ENCODE results near the gene HNRNPD. TPM values are rescaled to one million over a fixed set of nuclear protein-coding genes. Genes with fewer than 3 reads are reported as not detected.
"Not testable (repeated sequence)": the region's sequence is repeated elsewhere in the genome, so short reads cannot be mapped to it uniquely, and the experiment has no call there.

HNRNPD gene
- total RNA-seq, 1 experiment from 2014 or later: 39.2 TPM

- peak; percentile 83 for DNase-seq (ENCODE audit: low spot score)
Observed at GRCh38 chr4:82372517-82373485, 990 bp downstream of the HNRNPD start.

- DNase-seq (ENCODE audit: low spot score): no peak
Observed at GRCh38 chr4:82371497-82371896, 2.3 kb downstream of the HNRNPD start.

- no peak for DNase-seq (ENCODE audit: low spot score)
Observed at GRCh38 chr4:82367438-82368097, 6.2 kb downstream of the HNRNPD start.

DNA sequence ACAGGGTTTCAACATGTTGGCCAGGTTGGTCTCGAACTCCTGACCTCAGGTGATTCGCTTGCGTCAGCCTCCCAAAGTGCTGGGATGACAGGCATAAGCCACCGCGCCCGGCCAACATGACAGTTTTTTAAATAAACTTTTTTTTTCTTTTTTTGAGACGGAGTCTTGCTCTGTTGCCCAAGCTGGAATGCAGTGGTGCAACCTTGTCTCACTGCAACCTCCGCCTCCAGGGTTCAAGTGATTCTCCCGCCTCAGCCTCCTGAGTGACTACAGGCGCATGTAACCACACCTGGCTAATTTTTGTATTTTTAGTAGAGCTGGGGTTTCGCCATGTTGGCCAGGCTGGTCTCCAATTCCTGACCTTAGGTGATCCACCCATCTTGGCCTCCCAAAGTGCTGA, 7.4 kb downstream of the HNRNPD start:
- DNase-seq (ENCODE audit: low spot score): not testable (repeated sequence)

DNA sequence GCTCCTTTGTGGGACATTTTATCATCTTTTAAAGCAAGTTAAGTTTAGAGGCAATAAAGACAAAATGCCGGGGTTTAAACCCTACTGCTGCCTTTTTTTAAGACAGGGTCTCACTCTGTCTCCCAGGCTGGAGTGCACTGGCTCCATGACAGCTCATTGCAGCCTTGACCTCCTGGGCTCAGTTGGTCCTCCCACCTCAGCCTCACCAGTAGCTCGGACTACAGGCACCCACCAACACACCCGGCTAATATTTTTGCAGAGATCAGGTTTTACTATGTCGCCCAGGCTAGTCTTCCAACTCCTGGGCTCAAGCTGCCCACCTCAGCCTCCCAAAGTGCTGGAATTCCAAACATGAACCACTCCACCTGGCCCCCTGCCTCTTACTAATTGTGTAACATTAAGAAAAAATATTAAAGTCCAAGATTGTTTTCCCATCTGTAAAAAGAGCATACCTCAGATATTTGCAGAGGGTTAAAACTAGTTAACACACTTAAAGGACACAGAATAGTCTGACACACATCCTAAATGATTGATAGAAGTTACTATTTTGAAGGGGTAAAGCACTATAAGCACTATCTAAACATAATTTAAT, 9.8 kb downstream of the HNRNPD start:
- no peak for DNase-seq (ENCODE audit: low spot score)

DNA sequence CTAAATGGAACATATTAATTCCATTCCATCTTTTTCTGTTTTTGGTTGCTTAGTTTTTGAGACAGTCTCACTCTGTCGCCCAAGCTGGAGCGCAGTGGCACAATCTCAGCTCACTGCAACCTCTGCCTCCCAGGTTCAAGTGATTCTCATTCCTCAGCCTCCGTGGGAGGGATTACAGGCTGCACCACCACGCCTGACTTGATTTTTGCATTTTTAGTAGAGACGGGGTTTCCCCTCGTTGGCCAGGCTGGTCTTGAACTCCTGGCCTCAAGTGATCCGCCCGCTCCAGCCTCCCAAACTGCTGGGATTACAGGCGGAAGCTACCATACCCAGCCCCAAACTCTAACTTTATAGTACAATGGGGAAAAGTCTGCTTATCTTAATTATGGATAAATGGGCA, 11.2 kb downstream of the HNRNPD start:
- DNase-seq (ENCODE audit: low spot score): no peak

DNA sequence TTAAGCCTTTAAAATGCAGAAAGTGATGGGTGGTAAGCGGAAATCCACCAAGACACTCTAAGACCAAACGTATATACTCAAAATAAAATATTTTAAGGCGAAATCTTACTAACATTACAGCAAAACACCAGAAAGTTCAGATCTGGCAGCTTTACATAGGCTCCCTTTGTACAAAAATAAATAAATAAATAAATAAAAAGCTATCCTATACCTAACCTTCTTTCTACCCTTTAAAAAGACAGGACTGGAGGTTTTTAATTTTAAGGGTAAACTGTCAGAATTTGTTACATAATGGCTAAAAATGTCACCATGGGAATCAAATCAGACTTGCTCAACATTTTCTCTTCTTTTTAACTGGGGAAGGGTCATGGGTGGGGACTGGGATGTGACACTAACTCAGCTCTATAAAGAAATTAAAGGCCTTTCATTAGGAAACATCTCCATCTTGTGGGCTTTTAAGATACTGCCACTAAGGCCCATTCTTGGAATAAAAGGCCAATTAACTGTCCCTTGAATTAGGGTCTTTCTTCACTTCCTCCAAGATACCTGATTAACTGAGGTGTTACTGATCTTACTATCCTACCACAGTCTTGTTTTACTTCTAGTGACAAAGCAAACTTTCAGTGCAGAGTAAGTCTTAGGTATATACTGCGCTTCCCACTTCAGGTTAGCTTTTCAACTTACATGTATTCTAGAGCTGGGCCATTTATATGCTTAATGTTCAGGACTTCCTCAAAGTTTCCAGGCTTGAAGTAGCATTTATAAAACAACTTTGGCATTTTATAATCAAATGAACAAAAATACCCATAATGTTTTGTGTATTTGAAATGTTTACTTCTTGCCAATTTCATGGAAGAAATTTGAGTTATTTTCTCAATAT, 13.3 kb downstream of the HNRNPD start:
- no peak for DNase-seq (ENCODE audit: low spot score)

GRCh38 chr4:82358847-82359246, 14.9 kb downstream of the HNRNPD start:
- no peak for DNase-seq (ENCODE audit: low spot score)

GRCh38 chr4:82357640-82358039, 16.2 kb downstream of the HNRNPD start:
- no peak for DNase-seq (ENCODE audit: low spot score)

DNA sequence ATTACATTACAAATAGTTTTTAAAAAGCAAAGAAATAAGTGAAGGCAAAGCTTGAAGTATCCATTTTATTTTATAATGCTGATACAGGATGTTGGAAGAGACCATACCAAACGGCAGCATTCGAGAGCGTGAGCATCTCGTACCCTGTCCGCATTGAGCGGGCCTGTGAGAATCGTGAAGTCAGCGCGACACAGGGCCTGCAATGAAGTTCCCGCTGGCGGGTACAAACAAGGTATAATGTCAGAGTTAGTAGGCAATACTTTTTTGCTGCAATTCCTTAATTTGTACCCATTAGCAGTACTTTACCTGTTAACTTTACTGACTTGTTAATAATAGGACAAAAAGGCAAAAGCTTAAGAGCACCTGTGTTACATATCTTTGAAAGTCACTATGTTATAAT, 19.0 kb downstream of the HNRNPD start:
- no peak for DNase-seq (ENCODE audit: low spot score)

GRCh38 chr4:82352825-82353366, 20.9 kb downstream of the HNRNPD start:
- no peak for DNase-seq (ENCODE audit: low spot score)

GRCh38 chr4:82352118-82352824, 21.5 kb downstream of the HNRNPD start:
- DNase-seq (ENCODE audit: low spot score): no peak

- DNase-seq (ENCODE audit: low spot score): no peak
Observed at GRCh38 chr4:82346126-82346525, 27.7 kb downstream of the HNRNPD start.

DNA sequence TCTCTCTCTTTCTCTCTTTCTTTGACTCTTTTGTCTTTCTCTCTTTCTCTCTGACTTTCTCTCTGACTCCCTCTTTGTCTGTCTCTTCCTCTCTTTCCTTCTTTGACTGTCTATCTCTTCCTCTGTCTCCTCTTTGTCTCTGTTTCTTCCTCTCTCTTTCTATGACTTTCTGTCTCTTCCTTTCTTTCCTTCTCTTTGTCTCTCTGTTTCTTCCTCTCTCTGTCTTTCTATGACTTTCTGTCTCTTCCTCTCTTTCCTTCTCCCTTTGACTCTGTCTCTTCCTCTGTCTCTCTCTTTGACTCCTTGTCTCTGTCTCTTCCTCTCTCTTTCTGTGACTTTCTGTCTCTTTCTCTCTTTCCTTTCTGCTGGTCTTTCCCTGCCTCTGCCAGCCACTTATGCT, 38.7 kb downstream of the HNRNPD start:
- no peak for DNase-seq (ENCODE audit: low spot score)

GRCh38 chr4:82333641-82334040, 40.1 kb downstream of the HNRNPD start:
- not testable (repeated sequence) for DNase-seq (ENCODE audit: low spot score)

GRCh38 chr4:82331814-82332213, 42.0 kb downstream of the HNRNPD start:
- DNase-seq (ENCODE audit: low spot score): no peak

DNA sequence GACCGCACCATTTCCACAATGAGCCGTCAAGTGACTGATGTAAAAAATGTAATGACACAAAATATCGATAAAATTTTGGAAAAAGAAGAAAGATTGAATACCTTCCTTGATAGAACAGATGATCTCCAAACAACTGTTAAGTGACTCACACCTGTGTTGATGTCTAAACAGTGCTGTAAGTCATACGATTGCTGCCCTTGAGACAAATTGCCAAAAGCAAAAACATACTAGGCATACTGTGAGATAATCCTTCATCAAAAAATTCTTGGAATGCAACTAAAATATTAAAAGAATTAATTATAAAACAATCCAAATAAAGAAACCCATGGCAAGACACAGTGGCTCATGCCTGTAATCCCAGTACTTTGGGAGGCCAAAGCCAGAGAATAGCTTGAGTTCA, 53.4 kb downstream of the HNRNPD start:
- DNase-seq (ENCODE audit: low spot score): no peak

DNA sequence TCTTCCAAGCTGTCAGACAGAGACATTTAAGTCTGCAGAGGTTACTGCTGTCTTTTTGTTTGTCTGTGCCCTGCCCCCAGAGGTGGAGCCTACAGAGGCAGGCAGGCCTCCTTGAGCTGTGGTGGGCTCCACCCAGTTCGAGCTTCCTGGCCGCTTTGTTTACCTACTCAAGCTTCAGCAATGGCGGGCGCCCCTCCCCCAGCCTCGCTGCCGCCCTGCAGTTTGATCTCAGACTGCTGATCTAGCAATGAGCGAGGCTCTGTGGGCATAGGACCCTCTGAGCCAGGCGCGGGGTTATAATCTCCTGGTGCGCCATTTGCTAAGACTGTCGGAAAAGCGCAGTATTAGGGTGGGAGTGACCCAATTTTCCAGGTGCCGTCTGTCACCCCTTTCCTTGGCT, 70.7 kb downstream of the HNRNPD start:
- not testable (repeated sequence) for DNase-seq (ENCODE audit: low spot score)

All from H4 (cell line).